ENCODE measurements around the gene B4GALT6.

DNA sequence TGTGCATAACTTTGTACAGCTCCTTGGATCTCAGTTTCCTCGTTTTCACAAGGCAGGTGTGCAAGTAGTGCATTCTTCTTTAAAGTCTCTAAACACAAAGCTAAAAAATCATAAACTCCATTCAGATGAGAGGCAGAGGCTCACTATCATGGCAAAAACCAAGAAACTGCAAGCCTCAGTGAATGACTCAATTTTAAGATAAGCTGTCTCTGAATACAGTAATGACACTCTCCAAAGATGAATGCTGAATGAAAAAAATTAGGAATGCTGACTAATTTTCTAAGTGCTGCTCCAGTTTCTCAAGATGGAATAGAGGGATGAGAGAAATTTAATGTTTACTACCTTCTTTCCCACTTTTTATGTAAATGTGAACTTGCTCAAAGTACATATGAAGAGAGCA, 17.2 kb downstream of the B4GALT6 start:
- TF ChIP-seq EZH2 (IDR thresholded peaks at IDR 0.05; ENCODE audit: borderline replicate concordance) = no peak
- no peak for TF ChIP-seq EZH2phosphoT487 (IDR thresholded peaks at IDR 0.05; ENCODE audit: low read depth, severe bottlenecking, unreplicated experiment)

Measured in hepatocyte (in vitro differentiated cells).